Trophoblast cell (in vitro differentiated cells and primary cell): ENCODE data around the gene GULP1.
A peak's percentile ranks its signal among the peaks of the same experiment; 100 is the strongest.

Experiments used
- DNase-seq, 2 donors: peaks; one replicate each; pipeline ENCODE4 v3.0.0-alpha.2; 2016
- H2AFZ ChIP-seq: 2 replicates; pipeline ENCODE4 v1.6.1; 2013; ENCODE audit warnings: low read length, moderate library complexity, mild to moderate bottlenecking; ENCODE audit not compliant: insufficient read depth, poor library complexity
- H2AK5ac ChIP-seq: 2 replicates; pipeline ENCODE4 v1.6.1; 2013; ENCODE audit warnings: mild to moderate bottlenecking, low read length
- H2BK120ac ChIP-seq: 2 replicates; pipeline ENCODE4 v1.6.1; 2013; ENCODE audit warnings: low read length, mild to moderate bottlenecking, moderate library complexity; ENCODE audit not compliant: insufficient read depth, poor library complexity
- H2BK12ac ChIP-seq: 2 replicates; pipeline ENCODE4 v1.6.1; 2013; ENCODE audit warnings: mild to moderate bottlenecking, low read length, moderate library complexity
- H2BK5ac ChIP-seq: 2 replicates; pipeline ENCODE4 v1.6.1; 2013; ENCODE audit warnings: low read length, low read depth, moderate library complexity, mild to moderate bottlenecking; ENCODE audit not compliant: poor library complexity
- H3K14ac ChIP-seq: 2 replicates; pipeline ENCODE4 v1.6.1; 2013; ENCODE audit warnings: mild to moderate bottlenecking, low read length
- H3K18ac ChIP-seq: 2 replicates; pipeline ENCODE4 v1.6.1; 2013; ENCODE audit warnings: mild to moderate bottlenecking, low read length
- H3K23ac ChIP-seq: 2 replicates; pipeline ENCODE4 v1.6.1; 2013; ENCODE audit warnings: low read length
- H3K27ac ChIP-seq: 2 replicates; pipeline ENCODE4 v1.5.1; 2013; ENCODE audit warnings: low read depth, mild to moderate bottlenecking, inconsistent platforms, low read length, moderate library complexity
- H3K27me3 ChIP-seq: 2 replicates; pipeline ENCODE4 v1.6.1; 2013; ENCODE audit warnings: inconsistent platforms, mild to moderate bottlenecking, low read length, moderate library complexity; ENCODE audit not compliant: insufficient read depth
- H3K36me3 ChIP-seq, 2 experiments: 1 replicate in 1 of 2; 2 replicates in 1 of 2; pipeline ENCODE4 v1.6.1; 2013; ENCODE audit warnings: low read length in 2 of 2, mild to moderate bottlenecking in 2 of 2, moderate library complexity in 1 of 2; ENCODE audit not compliant: insufficient read depth in 2 of 2, control insufficient read depth in 1 of 2
- H3K4ac ChIP-seq: 2 replicates; pipeline ENCODE4 v1.6.1; 2013; ENCODE audit warnings: low read depth, mild to moderate bottlenecking, low read length, moderate library complexity
- H3K4me1 ChIP-seq, 2 experiments: 1 replicate in 1 of 2; 2 replicates in 1 of 2; pipeline ENCODE4 v1.6.1; 2013; ENCODE audit warnings: low read length in 2 of 2, mild to moderate bottlenecking in 2 of 2, moderate library complexity in 1 of 2; ENCODE audit not compliant: insufficient read depth in 2 of 2, control insufficient read depth in 1 of 2
- H3K4me2 ChIP-seq: 2 replicates; pipeline ENCODE4 v1.6.1; 2013; ENCODE audit warnings: inconsistent platforms, mild to moderate bottlenecking, low read length, moderate library complexity
- H3K4me3 ChIP-seq: 2 replicates; pipeline ENCODE4 v1.5.1; 2013; ENCODE audit warnings: mild to moderate bottlenecking, low read depth, low read length, inconsistent platforms
- H3K79me1 ChIP-seq: one replicate; pipeline ENCODE4 v1.6.1; 2013; ENCODE audit warnings: low read length
- H3K79me2 ChIP-seq: 2 replicates; pipeline ENCODE4 v1.6.1; 2013; ENCODE audit warnings: low read length, mild to moderate bottlenecking; ENCODE audit not compliant: control insufficient read depth, insufficient read depth, poor library complexity
- H3K9ac ChIP-seq: 2 replicates; pipeline ENCODE4 v1.6.1; 2013; ENCODE audit warnings: mild to moderate bottlenecking, low read length
- H3K9me3 ChIP-seq: 2 replicates; pipeline ENCODE4 v1.6.1; 2013; ENCODE audit warnings: low read depth, mild to moderate bottlenecking, control low read depth, inconsistent platforms, low read length; ENCODE audit not compliant: insufficient read depth
- H4K12ac ChIP-seq: 2 replicates; pipeline ENCODE4 v1.6.1; 2013; ENCODE audit warnings: low read depth, mild to moderate bottlenecking, low read length, moderate library complexity
- H4K8ac ChIP-seq: 2 replicates; pipeline ENCODE4 v1.6.1; 2013; ENCODE audit warnings: low read depth, mild to moderate bottlenecking, low read length, moderate library complexity
- H4K91ac ChIP-seq: one replicate; pipeline ENCODE4 v1.6.1; 2013; ENCODE audit warnings: low read depth, mild to moderate bottlenecking, low read length, moderate library complexity
- WGBS: extraction: QIAGEN DNeasy Blood & Tissue Kit; methylation state at CpG from one replicate; pipeline ENCODE4 v1.1.7; 2013; ENCODE audit warnings: missing lambda C conversion rate; ENCODE audit not compliant: insufficient read length, insufficient coverage; ENCODE audit errors: extremely low coverage; 5-methylcytosine and 5-hydroxymethylcytosine counted together

The GULP1 gene

GRCh38 chr2:188320861-188321260 lies 29.2 kb downstream of the GULP1 start:
- H2AK5ac ChIP-seq = no peak overlapping the region
- H2AFZ ChIP-seq = no peak overlapping the region
- H3K79me1 ChIP-seq = no peaks in the 10 kb centered on the region
- H3K4me1 ChIP-seq = peaks cover 0 to 6% of the 10 kb centered on the region in 2 experiments
- H4K8ac ChIP-seq = no peak overlapping the region
- no peak overlapping the region for H3K4me2 ChIP-seq
- no peaks in the 10 kb centered on the region for H3K9me3 ChIP-seq
- no peak overlapping the region for H3K18ac ChIP-seq
- WGBS = no CpG with 5 or more reads among the region's 2 CpGs
- no peak overlapping the region for H2BK120ac ChIP-seq
- no peak for DNase-seq
- H3K36me3 ChIP-seq = no peaks in the 10 kb centered on the region
- no peak overlapping the region for H4K12ac ChIP-seq
- no peaks in the 10 kb centered on the region for H3K27me3 ChIP-seq
- no peak overlapping the region for H2BK12ac ChIP-seq
- H3K9ac ChIP-seq = no peak overlapping the region
- no peak overlapping the region for H4K91ac ChIP-seq
- H2BK5ac ChIP-seq = no peak overlapping the region
- no peak overlapping the region for H3K23ac ChIP-seq
- no peak overlapping the region for H3K27ac ChIP-seq
- H3K79me2 ChIP-seq = no peaks in the 10 kb centered on the region
- H3K14ac ChIP-seq = no peak overlapping the region
- H3K4me3 ChIP-seq = no peak overlapping the region
- H3K4ac ChIP-seq = no peak overlapping the region

- H3K9ac ChIP-seq = no peak overlapping the region
- H3K79me1 ChIP-seq = no peaks in the 10 kb centered on the region
- no peak overlapping the region for H2BK120ac ChIP-seq
- no peak overlapping the region for H3K4me3 ChIP-seq
- no peaks in the 10 kb centered on the region for H3K27me3 ChIP-seq
- no peak overlapping the region for H4K8ac ChIP-seq
- no peaks in the 10 kb centered on the region for H3K36me3 ChIP-seq
- H3K18ac ChIP-seq = no peak overlapping the region
- no peak overlapping the region for H3K4me2 ChIP-seq
- no CpG with 5 or more reads among the region's 6 CpGs for WGBS
- DNase-seq = no peak
- no peak overlapping the region for H3K14ac ChIP-seq
- no peak overlapping the region for H2BK12ac ChIP-seq
- no peak overlapping the region for H2AFZ ChIP-seq
- H3K79me2 ChIP-seq = no peaks in the 10 kb centered on the region
- H2AK5ac ChIP-seq = no peak overlapping the region
- H4K91ac ChIP-seq = no peak overlapping the region
- peak overlapping the region; percentile 26 for H3K27ac ChIP-seq
- no peak overlapping the region for H3K23ac ChIP-seq
- peaks cover 0 to 7% of the 10 kb centered on the region in 2 experiments for H3K4me1 ChIP-seq
- H3K9me3 ChIP-seq = no peaks in the 10 kb centered on the region
- no peak overlapping the region for H4K12ac ChIP-seq
- no peak overlapping the region for H3K4ac ChIP-seq
- no peak overlapping the region for H2BK5ac ChIP-seq
Observed at GRCh38 chr2:188322569-188323551, 31.2 kb downstream of the GULP1 start.

GRCh38 chr2:188324067-188324466 lies 32.4 kb downstream of the GULP1 start:
- Histone ChIP-seq H3K4ac (no peak overlapping the region), H4K8ac (no peak overlapping the region), H2AFZ (no peak overlapping the region), H3K9ac (no peak overlapping the region), H3K27ac (no peak overlapping the region), H3K23ac (no peak overlapping the region), H3K18ac (no peak overlapping the region), H4K91ac (no peak overlapping the region), H3K79me2 (no peaks in the 10 kb centered on the region), H4K12ac (no peak overlapping the region), H3K14ac (no peak overlapping the region), H3K79me1 (no peaks in the 10 kb centered on the region), H2BK120ac (no peak overlapping the region), H2BK12ac (no peak overlapping the region), H3K36me3 (no peaks in the 10 kb centered on the region), H3K4me1 (peaks cover 0 to 7% of the 10 kb centered on the region in 2 experiments), H2BK5ac (no peak overlapping the region), H3K9me3 (no peaks in the 10 kb centered on the region), H2AK5ac (no peak overlapping the region), H3K4me3 (no peak overlapping the region), H3K27me3 (no peaks in the 10 kb centered on the region), H3K4me2 (no peak overlapping the region)
- no peak for DNase-seq

- Histone ChIP-seq H3K27me3 (no peaks in the 10 kb centered on the region), H2AK5ac (no peak overlapping the region), H4K12ac (no peak overlapping the region), H3K9me3 (no peaks in the 10 kb centered on the region), H3K4me3 (no peak overlapping the region), H3K14ac (no peak overlapping the region), H3K4me2 (no peak overlapping the region), H3K4ac (no peak overlapping the region), H2BK5ac (no peak overlapping the region), H3K79me1 (no peaks in the 10 kb centered on the region), H2BK12ac (no peak overlapping the region), H2AFZ (no peak overlapping the region), H3K18ac (no peak overlapping the region), H3K36me3 (no peaks in the 10 kb centered on the region), H3K27ac (no peak overlapping the region), H4K91ac (no peak overlapping the region), H3K79me2 (no peaks in the 10 kb centered on the region), H3K4me1 (peaks cover 0 to 7% of the 10 kb centered on the region in 2 experiments), H3K9ac (no peak overlapping the region), H3K23ac (no peak overlapping the region), H4K8ac (no peak overlapping the region), H2BK120ac (no peak overlapping the region)
- no peak for DNase-seq
- no CpG with 5 or more reads among the region's 1 CpG for WGBS
Observed at GRCh38 chr2:188326290-188326668, 34.6 kb downstream of the GULP1 start.
